KMS-11 (cell line): Measurements from ENCODE around the gene EIF2B4.

Experiments
- H2AFZ ChIP-seq: fragments of 200-600 bp; sonication (generic); 2 replicates; pipeline ENCODE4 v1.6.1; 2016; ENCODE audit warnings: antibody characterized with exemption, mixed run types, low read depth
- H3K27ac ChIP-seq: fragments of 200-600 bp; sonication (generic); 2 replicates; pipeline ENCODE4 v1.6.1; 2016; ENCODE audit warnings: mild to moderate bottlenecking, mixed run types
- H3K27me3 ChIP-seq: fragments of 200-600 bp; sonication (generic); 2 replicates; pipeline ENCODE4 v1.6.1; 2017; ENCODE audit warnings: mild to moderate bottlenecking, low read depth, mixed run types, moderate library complexity; ENCODE audit not compliant: insufficient read depth
- H3K36me3 ChIP-seq: fragments of 200-600 bp; sonication (generic); 2 replicates; pipeline ENCODE4 v1.6.1; 2017; ENCODE audit warnings: mild to moderate bottlenecking, mixed run types; ENCODE audit not compliant: insufficient read depth
- H3K4me1 ChIP-seq: fragments of 200-600 bp; sonication (generic); 2 replicates; pipeline ENCODE4 v1.6.1; 2016; ENCODE audit warnings: mild to moderate bottlenecking, low read depth, mixed run types; ENCODE audit not compliant: poor library complexity, severe bottlenecking
- H3K4me2 ChIP-seq: fragments of 200-600 bp; sonication (generic); 2 replicates; pipeline ENCODE4 v1.7.0; 2016; ENCODE audit warnings: mild to moderate bottlenecking, mixed run types
- H3K4me3 ChIP-seq: fragments of 200-600 bp; sonication (generic); IDR thresholded peaks from 2 replicates; pipeline ENCODE4 v1.6.1; 2017; ENCODE audit warnings: low read depth, low read length, mixed read lengths; ENCODE audit not compliant: insufficient read depth
- H3K79me2 ChIP-seq: fragments of 200-600 bp; sonication (generic); 2 replicates; pipeline ENCODE4 v1.6.1; 2016; ENCODE audit warnings: low read depth, mixed run types; ENCODE audit not compliant: insufficient read depth
- H3K9ac ChIP-seq: fragments of 200-600 bp; sonication (generic); 2 replicates; pipeline ENCODE4 v1.6.1; 2016; ENCODE audit warnings: mild to moderate bottlenecking, mixed run types
- H4K20me1 ChIP-seq: fragments of 200-600 bp; sonication (generic); 2 replicates; pipeline ENCODE4 v1.6.1; 2016; ENCODE audit warnings: mild to moderate bottlenecking, mixed run types; ENCODE audit not compliant: insufficient read depth
- TF ChIP-seq, protein P1 (sequence below): fragments of 200-600 bp; sonication (generic); conservative IDR thresholded peaks from 2 replicates; pipeline ENCODE4 v1.6.1; 2017; ENCODE audit warnings: low read depth, mild to moderate bottlenecking, antibody characterized with exemption, low read length, moderate library complexity, mixed read lengths

The EIF2B4 gene

DNA sequence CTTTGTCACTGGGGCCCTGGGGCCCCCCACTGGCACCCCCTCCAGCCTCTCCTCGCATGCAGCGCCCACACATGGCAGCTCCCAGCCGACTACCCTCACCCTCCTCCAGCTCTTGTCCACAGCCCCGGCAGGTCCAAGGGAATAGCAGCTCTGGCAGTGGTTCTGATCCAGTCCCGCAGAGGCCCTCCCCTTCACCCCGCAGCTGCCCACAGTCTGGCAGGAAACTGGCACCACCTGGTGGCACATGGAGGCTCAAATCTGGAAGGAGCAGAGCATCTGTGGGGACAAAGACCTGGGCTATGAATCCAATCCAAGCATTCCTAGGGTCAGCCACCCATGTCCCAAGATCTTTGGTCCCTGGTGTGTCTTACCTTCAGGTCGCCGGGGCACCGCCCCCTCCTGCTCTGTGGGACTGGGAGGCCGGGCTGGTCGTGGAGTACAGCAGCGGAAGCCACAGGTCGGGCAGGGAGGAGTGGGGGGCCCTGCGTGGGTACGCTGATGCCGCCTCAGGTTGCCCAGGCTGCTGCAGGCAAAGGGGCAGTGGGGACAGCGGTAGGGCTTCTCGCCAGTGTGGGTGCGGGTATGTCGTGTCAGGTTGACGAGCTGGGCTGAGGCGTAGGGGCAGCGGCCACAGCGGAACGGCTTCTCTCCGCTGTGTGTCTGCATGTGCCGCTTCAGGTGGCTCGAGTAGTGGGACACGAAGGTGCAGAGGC, 8.1 kb upstream of the EIF2B4 start:
- TF ChIP-seq, protein P1, sequence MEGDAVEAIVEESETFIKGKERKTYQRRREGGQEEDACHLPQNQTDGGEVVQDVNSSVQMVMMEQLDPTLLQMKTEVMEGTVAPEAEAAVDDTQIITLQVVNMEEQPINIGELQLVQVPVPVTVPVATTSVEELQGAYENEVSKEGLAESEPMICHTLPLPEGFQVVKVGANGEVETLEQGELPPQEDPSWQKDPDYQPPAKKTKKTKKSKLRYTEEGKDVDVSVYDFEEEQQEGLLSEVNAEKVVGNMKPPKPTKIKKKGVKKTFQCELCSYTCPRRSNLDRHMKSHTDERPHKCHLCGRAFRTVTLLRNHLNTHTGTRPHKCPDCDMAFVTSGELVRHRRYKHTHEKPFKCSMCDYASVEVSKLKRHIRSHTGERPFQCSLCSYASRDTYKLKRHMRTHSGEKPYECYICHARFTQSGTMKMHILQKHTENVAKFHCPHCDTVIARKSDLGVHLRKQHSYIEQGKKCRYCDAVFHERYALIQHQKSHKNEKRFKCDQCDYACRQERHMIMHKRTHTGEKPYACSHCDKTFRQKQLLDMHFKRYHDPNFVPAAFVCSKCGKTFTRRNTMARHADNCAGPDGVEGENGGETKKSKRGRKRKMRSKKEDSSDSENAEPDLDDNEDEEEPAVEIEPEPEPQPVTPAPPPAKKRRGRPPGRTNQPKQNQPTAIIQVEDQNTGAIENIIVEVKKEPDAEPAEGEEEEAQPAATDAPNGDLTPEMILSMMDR: no peak
- no peak overlapping the region for H2AFZ ChIP-seq
- peaks cover 9% of the 10 kb centered on the region; the same call in 1 of the 2 replicates for H3K36me3 ChIP-seq
- H3K79me2 ChIP-seq: no peaks in the 10 kb centered on the region
- H3K9ac ChIP-seq: no peak overlapping the region
- H3K4me1 ChIP-seq: no peaks in the 10 kb centered on the region
- H3K27me3 ChIP-seq: no peaks in the 10 kb centered on the region
- no peak overlapping the region for H3K4me2 ChIP-seq
- H3K27ac ChIP-seq: no peak overlapping the region
- H3K4me3 ChIP-seq: no peak overlapping the region
- H4K20me1 ChIP-seq: no peaks in the 10 kb centered on the region

DNA sequence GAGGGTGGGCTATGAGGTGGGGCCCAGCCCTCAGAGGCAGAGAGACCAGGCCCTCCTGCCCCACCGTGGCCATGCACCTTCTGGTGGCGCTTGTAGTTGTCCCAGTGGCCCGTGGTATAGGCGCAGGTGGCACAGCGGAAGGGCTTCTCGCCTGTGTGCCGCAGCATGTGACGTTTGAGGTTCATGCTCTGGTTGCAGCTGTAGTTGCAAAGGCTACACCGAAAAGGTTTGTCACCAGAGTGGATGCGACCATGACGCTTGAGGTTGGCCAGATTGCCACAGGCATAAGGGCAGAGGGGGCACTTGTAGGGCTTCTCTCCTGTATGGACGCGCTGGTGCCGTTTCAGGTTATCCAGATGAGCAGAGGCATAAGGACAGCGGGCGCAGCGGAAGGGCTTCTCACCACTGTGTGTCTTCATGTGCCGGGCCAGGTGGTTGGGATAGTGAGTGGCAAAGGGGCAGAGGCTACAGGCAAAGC, 7.5 kb upstream of the EIF2B4 start:
- no peaks in the 10 kb centered on the region for H3K79me2 ChIP-seq
- no peak overlapping the region for H3K4me2 ChIP-seq
- H2AFZ ChIP-seq: no peak overlapping the region
- TF ChIP-seq, protein P1: no peak
- no peaks in the 10 kb centered on the region for H3K4me1 ChIP-seq
- no peaks in the 10 kb centered on the region for H4K20me1 ChIP-seq
- H3K27me3 ChIP-seq: no peaks in the 10 kb centered on the region
- H3K9ac ChIP-seq: no peak overlapping the region
- no peak overlapping the region for H3K4me3 ChIP-seq
- peaks cover 9% of the 10 kb centered on the region; the same call in 1 of the 2 replicates for H3K36me3 ChIP-seq
- H3K27ac ChIP-seq: no peak overlapping the region

DNA sequence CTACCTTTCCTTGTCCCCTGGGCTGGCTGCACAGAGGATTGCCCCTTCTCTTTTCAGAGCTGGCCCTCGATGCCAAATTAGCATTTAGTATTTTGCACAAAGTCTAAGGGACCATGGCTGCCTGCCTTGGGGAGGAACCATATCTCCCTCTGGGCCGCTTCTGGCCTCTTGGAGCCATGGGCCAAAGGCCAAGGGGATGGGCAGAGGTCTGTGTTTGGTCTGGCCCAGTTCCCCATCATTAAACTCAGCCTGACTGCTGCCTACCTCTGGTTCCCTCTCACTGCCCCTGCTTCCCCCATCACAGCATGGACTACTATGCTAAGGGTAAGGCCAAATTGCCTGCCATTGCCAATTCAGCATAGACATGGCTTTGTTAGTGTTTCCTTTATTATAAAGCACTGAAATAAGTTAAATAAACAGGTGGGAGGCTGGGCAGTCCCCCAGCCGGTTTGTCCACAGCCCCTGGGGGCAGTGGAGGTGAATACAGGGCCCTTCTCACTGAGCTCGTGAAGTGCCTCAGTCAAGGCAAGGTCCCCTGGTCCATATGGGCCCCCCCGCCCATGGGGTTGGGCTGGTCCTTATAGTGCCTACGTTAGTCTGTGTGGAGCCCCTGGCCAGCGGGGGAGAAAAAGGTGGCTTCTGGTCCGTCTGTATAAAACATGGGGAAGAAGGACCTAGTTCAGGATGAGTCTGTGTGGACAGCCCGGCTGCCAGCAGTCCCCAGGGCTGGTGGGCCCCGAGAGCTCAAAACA, 6.9 kb upstream of the EIF2B4 start:
- Histone ChIP-seq H3K27me3 (no peaks in the 10 kb centered on the region), H3K36me3 (peaks cover 5% of the 10 kb centered on the region; the same call in 1 of the 2 replicates), H3K4me1 (no peaks in the 10 kb centered on the region), H3K79me2 (peaks cover 4% of the 10 kb centered on the region), H3K9ac (no peak overlapping the region), H3K4me2 (no peak overlapping the region), H4K20me1 (no peaks in the 10 kb centered on the region), H3K27ac (no peak overlapping the region), H3K4me3 (no peak overlapping the region), H2AFZ (no peak overlapping the region)
- TF ChIP-seq, protein P1: no peak

DNA sequence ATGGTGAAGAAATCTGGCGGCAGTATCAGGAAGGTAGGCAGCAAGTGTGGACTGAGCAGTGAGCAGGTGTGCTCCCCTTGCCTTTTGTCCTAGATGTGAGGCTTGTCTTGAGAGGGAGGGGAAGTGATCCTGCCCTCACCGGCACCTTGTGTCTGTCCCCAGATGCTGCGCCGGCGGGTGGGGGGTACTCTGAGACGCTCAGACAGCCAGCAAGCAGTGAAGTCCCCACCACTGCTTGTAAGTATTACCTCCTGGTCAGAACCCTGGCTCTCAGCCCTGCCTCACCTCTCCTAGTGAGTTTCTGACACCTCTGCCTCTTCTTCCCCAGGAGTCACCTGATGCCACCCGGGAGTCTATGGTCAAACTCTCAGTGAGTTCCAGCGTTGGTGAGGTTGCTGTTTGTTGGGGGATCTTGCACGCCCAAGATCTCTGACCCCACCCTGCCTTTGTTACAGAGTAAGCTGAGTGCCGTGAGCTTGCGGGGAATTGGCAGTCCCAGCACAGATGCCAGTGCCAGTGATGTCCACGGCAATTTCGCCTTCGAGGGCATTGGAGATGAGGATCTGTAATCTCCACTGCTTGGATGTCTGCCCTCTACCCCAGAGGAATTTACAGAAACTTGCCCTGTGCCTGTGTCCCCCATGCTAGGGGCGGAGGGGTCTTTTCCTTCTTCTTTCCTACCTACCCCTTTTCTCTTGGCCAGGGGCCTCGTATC, 6.2 kb upstream of the EIF2B4 start:
- Histone ChIP-seq H3K27me3 (no peaks in the 10 kb centered on the region), H3K4me2 (no peak overlapping the region), H3K79me2 (peaks cover 11% of the 10 kb centered on the region)

More for the DNA sequence above, 6.2 kb upstream of the EIF2B4 start:
- Histone ChIP-seq H3K9ac (no peak overlapping the region), H2AFZ (no peak overlapping the region), H3K4me1 (peaks cover 7% of the 10 kb centered on the region), H3K4me3 (no peak overlapping the region), H3K27ac (no peak overlapping the region), H3K36me3 (peaks cover 3% of the 10 kb centered on the region; the same call in 1 of the 2 replicates), H4K20me1 (no peaks in the 10 kb centered on the region)
- TF ChIP-seq, protein P1: no peak
